GM04504 (cell line): ENCODE measurements around the gene RAB44.
A peak's percentile ranks its signal among the peaks of the same experiment; 100 is the strongest.

Experiments used
- DNase-seq: peaks from one replicate; pipeline ENCODE4 v3.0.0-alpha.2; 2012; ENCODE audit warnings: low read depth

The RAB44 gene

DNA sequence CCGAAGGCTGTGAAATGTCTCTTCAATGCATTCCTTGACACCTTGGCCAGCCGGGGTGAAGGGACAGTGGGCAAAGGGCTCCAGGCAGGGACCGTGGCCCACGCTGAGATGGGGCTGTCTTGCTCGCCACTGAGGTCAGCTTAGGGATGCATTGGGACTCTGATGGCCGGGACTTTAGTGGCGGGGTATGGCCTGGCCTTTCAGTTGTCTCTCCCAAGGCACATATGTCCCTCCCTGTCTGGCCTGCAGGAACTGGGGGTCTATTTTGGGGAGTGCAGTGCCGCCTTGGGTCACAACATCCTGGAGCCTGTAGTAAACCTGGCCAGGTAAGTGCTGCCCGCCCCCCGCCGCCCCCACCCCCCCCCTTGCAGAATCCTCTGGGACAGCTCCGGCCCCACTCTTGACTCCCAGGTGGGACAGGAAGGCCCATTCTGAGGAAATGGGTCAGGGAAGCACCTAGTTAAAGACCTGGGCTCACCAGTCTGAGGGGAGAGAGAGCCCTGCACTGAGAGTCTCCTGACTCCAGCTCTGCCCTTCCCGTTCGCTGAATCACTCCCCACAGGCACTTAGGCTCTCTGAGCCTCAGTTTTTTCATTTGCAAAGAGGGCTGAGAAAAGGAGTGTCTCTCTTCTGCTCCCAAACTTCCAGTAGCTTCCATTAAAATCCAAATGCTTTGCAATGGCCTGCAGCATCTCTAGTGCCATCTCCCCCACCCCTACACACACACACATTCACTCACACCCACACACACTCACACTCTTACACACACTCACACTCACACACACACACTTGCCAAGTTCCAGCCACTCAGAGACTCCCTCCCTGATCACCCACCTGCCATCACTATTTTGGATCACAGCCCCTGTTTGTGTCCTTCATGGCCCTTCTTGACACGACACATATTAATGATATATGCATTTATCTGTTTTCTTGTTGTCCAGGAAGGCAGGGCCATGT, 33.1 kb downstream of the RAB44 start:
- DNase-seq: no peak

DNA sequence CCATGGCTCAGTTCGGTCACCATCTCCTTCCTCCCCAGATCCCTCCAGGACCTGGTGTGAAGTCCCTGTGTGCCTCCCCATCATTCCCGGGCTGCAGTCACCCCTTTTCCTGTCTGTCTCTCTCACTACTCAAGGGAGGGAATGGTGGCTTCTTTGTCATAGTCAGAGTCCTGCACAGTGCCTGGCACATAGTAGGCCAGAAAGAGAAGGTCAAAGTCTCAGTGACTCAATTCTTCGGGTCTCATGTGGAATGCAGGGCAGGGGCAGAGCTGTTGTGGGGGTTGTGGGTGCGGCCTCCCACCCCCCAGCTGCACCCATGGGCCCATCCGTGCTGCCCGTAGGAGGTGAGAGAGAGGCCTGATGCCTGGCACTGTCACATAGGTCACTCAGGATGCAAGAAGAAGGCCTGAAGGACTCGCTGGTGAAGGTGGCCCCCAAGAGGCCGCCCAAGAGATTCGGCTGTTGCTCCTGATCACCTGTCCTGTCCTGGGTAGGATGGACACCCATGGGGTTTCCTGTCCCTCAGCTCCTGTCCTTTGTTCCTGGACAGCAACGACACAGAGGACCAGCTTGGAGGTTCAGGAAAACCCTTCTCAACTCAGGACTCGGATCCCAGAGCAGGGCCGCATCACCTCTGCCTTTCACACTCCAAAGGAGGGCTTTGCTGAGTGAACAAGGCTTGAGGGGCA, 34.1 kb downstream of the RAB44 start:
- DNase-seq: no peak

DNA sequence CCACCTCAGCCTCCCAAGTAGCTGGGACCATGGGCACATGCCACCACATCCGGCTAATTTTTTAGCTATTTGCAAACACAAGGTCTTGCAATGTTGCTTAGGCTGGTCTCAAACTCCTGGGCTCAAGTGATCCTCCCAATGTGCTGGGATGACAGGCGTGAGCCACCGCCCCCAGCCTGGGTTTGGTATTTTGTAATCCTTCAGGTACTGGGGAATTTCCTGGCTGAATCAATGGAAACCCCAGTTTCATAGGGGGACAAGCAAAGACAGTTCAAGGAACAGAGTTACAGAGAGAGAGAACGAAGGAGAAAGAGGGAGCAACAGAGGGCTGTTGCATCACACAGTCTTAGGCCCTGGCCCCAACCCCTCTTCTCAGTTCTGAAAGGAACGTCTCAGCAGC, 35.7 kb downstream of the RAB44 start:
- DNase-seq: no peak

DNA sequence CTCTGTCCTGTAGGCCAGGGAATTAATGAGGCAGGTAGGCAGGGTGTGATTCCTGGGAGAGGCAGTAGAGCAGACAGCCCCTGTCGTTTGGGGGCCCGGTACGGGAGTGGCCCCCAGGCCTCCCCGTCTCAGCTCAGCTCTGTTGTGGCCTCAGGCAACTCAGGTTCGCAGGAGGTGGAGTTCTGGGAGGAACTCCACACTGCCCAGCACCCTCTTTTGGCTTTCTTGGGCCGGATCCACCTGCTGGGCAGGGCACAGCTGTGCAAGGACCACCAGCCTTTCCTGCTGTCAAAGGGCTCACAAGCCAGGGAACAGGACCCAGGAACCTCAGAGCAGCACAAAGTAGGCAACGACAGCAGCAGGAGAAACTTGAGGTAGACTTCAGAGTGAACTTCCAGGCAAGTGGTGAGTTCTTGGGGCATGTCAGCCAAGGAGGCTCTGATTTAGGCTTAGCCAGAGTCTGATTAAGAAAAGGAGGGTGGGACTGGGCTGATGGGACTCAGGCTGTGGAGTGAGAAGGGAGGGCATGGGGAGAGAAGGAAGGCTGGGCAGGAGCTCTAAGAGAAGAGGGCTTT, 36.9 kb downstream of the RAB44 start:
- DNase-seq: no peak

DNA sequence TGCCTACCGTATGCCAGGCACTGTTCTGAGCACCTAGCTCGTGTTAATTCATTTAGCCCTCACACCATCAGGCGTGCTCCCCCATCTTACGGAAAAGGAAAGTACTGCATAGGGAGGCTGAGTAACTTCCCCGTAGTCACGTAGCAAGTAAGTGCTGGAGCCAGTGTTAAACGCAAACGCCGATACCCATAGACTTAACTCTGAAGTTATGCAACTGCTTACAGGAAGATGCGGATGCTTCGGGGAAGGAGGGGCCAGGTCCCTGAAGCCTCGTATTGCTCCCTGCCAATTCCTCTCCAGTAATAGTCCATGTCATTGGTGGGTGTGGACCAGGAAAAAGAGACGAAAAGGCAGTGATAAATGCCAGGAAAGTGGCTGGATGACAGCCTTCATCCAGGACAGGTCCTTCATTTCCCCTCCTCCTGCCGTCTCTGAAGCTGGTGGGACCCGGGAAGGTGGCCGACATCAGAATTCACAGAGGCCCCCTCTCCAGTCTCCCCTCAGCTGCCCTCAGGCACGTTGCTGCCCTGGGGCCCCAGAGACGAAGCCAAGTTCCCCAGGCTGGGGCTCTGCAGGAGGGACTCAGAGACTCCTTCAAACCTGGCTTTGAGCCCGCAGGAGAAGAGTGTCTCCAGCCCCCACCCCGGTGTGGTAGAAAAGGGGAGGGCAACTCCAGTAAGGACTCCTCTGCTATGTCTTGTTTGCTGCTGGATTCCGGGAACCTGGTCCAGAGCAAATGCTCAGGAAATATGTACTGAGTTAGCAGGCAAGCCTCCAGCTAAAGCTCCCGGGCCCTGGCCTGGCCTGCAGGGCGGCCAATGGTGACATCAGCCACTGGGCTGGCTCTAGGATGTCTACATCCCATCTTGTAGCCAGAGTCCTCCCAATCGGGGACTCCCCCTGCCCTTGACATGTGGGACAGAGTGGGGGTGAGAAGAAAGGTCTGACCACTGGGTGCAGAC, 37.8 kb downstream of the RAB44 start:
- DNase-seq: peak; percentile 58

DNA sequence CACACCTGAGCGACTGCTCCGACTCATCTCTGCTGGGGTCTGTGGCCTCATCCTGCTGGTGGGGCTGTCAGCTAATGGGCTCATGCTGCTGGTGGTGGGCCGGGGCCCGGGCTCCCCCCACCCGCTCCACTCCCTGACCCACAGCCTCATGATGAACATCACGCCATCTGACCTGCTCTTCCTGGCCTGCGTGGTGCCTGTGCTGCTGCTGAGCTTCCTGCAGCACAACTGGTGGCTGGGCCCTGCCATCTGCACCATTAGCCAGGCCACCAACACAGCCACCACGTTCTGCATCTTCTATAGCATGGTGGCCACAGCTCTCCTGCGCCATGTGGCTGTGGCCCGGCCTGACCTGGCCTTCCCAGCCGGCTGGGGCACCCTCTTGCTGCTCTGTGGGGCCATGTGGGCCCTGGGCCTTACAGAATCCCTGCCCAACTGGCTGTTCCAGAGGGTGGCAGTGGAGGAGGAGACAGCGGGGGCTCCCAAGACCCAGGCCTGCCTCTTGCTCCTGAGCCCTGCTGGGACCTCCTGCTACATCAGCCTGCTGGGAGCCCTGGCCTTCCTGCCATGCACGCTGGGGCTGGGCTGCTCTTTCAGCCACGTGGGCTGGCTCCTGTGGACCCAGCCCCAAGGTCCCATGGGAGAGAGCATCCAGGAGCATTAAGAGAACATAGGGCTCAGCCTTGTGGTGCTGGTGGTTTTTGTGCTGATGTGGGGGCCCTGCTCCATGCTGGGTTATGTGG, 39.6 kb downstream of the RAB44 start:
- DNase-seq: no peak

DNA sequence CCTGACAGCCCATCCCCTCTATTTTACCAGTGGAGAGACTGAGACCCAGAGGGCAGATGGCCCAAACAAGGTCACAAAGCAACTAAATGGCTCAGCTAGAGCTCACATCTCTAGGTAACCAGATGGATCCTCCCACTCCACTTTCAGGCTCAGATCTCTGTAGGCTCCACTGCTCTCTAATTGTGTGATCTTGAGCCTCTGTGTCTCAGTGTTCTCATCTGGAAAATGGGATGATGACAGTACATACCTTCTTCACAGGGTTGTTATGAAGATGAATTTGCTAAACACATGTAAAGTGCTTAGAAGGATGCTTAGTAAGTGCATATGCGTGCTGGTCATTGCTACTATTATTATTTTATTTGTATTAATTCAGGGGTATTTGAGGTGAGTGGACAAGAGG, 40.5 kb downstream of the RAB44 start:
- DNase-seq: no peak

DNA sequence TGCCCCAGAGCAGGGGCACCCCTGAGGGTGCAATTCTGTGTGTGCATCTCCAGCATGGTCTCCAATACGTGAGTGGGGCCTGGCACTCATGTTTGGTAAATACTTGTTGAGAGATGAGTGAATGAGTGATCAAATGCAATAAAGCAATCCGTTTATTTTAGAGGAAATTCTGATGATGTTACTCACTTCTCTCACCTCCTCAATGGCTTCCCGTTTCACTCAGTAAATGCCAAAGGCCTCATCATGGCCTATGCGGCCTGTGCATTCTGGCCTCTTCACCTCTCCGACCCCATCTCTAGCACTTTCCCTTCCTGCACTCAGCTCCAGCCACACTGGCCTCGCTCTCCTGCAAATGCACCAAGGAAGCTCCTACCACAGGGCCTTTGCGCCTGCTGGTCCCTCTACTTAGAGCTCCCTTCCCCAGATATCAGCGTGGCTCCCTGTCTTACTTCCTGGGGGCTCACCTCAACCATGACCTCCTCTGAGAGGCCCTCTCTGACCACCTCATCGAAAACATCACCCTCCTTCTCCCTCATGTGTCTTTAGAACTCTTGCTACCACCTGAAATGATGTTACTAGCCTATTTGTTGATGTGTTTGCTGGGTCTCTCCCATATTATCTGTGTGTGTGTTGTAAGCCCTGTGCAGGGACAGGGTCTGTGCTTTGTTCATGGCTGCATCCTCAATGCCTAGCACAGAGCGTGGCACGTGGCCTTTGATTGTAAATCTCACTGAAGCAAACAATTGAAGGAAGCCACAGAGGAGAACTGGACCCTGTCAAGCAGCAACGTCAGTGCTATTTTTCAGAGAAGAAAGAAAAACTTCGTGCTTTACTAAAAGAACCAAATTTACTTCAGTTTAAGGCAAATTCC, 42.6 kb downstream of the RAB44 start:
- DNase-seq: no peak

DNA sequence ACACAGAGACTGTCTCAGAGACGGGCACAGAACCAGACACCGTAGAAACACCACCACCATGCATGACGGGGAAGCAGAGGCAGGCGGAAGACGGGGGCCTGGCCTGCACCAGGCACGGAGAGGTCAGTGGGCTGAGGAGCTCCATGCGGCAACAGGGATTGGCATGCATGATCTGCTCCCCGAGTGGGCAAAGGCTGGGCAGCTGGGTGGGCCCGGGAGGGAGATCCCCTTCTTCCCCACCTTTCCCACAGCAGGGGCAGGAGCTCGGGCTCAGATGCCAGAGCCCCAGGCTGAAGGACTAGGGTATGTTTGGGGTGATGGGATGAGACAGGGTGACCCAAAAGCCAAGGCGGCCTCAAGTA, 43.2 kb downstream of the RAB44 start:
- DNase-seq: no peak

DNA sequence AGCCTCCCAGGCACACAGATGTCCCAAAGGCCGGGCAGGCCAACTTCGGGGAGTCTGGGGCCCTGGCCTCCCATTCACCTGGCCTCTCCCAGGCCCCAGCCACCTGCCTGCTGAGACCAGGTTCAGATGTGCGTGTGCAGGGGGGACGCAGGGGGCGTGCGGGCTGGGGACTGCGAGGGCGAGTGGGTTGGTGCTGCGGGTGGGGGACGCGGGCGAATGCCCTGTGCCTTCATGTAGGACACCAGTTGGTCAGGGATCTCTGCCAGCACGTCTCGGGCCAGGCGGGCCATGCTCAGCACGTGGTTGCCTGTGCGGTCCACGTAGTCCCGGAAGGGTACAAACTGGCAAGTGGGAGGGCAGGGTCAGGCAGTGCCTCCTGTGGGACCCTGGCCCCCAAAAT, 44.5 kb downstream of the RAB44 start:
- DNase-seq: no peak

DNA sequence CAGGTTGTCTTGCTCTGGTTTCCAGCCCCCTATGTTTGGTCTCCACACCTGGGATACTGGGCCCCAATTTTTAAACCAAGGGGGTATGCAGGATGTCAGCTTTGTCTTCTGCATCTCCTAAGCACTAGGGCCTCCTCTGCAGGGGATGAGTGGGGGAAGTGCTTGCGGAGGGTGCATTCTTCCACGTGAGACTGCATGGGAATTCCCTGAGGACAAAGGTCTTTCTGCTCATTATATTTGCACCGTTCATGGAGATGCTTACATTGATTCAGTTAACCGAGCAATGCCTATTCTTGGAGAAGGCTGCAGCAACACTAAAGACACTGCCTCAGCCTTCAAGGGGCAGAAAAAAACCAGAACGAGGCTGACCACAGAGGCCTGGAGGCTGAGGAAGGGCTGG, 45.4 kb downstream of the RAB44 start:
- no peak for DNase-seq

DNA sequence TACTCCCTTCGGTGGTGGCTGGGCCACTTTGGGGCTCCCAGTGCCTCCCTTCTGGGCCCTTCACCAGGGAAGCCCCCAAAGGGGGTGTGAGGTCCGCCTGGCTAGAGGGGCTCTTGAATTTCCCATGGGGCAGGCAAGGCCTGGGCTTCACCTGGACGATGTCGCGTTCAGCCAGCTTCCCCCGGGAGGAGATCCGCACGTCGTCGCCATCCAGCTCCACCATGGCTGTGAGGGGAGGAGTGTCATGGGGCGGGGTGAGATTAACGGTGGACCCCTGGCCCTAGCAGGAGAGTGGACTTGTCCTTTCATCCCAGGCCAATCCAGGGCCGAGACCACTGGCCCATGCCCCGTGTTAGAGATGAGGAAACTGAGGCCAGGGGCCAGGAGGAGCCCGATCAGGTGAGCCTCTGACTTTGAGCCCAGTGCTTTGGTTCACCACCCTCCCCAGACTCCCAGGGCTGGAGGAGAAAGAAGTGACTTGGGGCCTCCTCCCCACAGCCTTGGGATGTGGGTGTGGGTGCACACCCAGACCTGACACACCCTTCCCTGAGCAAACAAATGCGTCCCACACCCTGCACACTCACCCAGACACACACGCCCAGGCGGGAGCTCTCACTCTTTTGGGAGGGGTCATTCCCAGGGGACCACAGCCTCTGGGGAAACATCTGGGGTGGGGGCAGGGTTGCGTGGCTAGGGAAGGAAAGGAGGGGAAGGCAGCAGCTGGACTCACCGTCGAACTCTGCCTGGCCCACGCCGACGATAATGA, 46.1 kb downstream of the RAB44 start:
- no peak for DNase-seq

DNA sequence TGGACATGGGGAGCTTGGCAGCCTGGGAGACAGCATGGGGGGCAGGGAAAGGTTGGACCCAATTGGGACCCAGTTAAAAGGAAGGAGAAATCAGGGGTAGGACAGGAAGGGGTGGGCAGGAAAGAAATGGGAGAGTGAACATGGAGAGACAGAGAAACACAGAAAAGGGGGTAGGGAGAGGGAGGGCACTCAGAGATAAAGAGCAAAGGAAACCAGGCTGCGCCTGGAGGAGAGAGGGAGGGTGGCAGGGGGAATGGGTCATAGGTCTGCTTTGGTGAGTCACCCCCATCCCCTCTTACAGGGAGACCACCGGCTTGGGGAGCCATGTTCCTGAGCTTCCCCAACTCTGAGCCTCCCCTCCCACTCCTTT, 46.7 kb downstream of the RAB44 start:
- DNase-seq: no peak

DNA sequence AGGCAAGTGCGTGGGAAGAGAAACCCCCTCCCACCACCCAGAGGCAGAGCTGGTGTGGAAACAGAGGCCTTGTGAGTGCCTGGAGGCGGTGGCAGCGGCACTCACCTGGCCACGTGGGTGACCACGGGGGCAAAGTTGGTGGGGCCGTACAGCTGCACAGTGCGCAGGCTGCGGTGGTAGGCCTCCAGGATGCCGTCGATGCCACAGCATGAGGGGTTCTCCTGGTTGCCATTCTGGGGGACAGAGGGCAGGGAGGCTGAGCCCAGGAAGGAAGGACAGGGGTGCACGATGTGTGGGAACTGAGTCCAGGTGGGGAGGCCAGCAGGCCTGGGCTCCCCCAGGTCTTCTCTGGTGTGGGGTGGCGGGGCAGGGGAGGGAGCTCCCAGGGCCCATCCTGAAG, 47.7 kb downstream of the RAB44 start:
- DNase-seq: no peak

DNA sequence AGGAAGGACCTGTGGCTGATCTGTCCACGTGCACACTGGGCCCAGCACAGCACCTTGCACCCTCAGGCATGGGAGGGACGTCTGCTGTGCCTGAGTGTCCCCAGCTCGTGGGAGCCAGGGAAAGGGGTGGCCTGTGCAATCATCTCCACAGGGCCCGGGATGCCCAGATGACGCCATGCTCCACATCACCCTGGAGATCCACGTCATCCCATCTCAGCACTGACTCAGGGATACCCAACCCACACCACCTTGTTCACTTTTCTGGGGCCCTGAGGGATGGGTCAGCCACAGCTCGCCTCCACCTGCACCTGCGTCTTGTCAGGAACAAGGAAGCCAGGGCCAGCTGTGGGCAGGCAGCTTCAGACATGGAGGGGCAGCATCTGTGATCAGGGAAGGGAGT, 48.2 kb downstream of the RAB44 start:
- no peak for DNase-seq

DNA sequence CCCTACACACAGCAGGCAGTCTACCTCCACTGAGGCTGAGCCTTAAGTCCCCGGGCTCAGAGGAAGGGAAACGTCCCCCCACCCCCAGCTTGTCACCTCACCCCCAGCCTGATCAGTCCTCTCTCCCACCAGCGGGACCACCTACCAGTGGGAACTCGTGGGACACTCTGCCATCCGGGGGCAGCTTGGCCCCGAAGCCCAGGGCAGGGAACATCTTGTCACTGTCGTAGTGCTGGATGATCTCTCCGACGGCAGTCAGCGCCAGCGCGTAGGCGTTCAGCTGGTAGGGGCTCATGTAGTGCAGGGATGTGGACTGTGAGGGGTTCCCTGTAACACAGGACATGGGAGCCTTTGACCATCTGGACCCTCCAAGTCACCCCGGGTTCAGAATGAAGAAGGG, 48.6 kb downstream of the RAB44 start:
- no peak for DNase-seq

DNA sequence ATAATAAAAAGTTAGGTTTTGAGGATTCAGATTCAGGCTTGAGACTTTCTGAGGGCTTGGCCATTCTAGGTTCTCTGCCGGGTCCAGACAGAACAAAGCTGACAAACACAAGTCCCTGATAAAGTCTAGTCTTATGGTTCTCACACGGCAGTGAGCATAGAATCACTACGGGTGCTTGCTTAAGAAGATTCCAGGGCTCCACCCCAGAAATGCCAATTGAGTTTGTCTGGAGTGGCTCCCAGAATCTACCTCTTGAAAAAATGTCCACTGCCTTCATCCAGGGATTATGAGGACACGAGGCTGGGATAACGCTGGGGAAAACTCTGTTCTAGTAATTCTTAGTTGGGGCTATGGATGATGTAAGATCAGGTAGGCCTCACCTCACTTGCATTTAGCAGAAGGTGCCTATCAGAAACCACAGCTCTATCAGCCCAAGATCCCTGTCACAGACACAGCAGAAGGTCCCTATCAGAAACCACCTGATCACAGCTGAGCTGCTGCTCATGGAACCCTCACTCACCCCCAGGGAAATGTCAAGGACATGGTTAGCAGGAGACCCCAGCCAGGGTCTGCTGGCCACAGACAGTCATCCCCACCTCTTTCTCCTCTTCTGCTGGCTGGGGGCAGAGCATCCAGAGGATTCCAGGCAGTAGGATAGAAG, 52.3 kb downstream of the RAB44 start:
- no peak for DNase-seq

DNA sequence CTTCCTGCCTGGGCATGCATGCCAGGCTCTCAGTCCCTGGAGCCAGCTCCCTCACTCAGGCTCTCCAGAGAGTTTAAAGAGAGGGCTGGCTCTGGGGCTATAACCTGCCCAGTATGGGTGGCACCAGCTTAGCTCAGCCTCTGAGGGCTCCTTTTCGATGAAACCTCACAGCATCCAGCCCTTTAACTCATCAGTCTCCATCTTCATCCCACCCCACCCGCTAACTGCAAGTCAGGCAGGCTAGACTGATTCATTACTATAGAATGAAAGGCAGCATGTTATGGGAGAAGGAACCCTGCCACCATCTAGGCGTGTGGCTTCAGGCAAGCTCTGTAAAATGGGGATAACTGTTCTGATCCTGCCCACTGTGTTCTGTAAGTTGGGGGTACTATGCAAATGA, 53.5 kb downstream of the RAB44 start:
- DNase-seq: no peak

DNA sequence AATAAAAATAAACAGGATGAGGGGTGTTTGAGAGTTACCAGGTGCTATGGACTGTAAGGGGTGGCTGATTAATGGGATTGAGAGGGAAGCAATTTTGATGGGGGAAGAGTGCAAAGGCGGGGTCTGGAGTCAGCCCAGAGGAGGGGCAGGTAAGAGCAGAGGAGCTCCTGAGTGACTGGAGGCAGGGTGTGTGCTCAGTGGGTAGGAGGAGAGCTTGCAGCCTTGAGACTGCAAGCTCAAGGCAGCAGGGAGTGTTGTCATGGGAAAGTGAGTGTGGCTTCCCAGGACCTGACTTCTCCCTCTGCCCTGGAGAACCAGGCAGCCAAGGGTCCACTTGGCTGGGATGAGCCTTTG, 54.2 kb downstream of the RAB44 start:
- DNase-seq: no peak
